DND-41 (cell line): ENCODE data around the gene MND1.

ENCODE experiments used
- EZH2 ChIP-seq: IDR thresholded peaks from 3 replicates; pipeline ENCODE4 v1.6.1; 2012; ENCODE audit warnings: borderline replicate concordance, low read depth, mild to moderate bottlenecking, moderate library complexity, low read length, inconsistent platforms; ENCODE audit not compliant: severe bottlenecking
- TF ChIP-seq, protein P1 (sequence below): IDR thresholded peaks from 2 replicates; pipeline ENCODE4 v1.5.1; 2012; ENCODE audit warnings: borderline replicate concordance, low read length, moderate library complexity, mild to moderate bottlenecking; ENCODE audit not compliant: poor library complexity, severe bottlenecking; ENCODE audit errors: extremely low read depth

DNA sequence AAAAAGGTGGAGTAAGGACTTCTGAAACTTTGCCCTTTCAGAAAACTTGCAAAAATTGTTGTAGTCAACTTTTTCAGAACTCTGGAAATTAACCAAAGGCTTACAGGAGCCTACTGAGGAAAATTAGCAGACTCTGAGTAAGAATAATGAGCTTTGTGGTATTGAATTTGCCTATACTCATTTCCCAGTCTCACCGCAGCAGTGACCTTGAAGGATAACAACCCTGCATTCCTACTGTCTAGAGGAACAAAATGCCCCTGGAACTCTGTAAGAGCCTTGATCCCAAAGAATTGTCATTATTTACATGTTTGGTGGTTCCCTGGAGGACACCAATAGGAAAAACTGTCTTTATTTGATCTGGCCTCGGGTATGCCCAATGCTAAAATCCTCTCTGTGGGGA is 57.9 kb downstream of the MND1 start:
- TF ChIP-seq, protein P1, sequence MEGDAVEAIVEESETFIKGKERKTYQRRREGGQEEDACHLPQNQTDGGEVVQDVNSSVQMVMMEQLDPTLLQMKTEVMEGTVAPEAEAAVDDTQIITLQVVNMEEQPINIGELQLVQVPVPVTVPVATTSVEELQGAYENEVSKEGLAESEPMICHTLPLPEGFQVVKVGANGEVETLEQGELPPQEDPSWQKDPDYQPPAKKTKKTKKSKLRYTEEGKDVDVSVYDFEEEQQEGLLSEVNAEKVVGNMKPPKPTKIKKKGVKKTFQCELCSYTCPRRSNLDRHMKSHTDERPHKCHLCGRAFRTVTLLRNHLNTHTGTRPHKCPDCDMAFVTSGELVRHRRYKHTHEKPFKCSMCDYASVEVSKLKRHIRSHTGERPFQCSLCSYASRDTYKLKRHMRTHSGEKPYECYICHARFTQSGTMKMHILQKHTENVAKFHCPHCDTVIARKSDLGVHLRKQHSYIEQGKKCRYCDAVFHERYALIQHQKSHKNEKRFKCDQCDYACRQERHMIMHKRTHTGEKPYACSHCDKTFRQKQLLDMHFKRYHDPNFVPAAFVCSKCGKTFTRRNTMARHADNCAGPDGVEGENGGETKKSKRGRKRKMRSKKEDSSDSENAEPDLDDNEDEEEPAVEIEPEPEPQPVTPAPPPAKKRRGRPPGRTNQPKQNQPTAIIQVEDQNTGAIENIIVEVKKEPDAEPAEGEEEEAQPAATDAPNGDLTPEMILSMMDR = no peak
- no peak for TF ChIP-seq EZH2
